Mesenchymal stem cell (in vitro differentiated cells and primary cell): ENCODE measurements around the gene CHCHD3.
A peak's percentile ranks its signal among the peaks of the same experiment; 100 is the strongest.

Experiments used
- DNase-seq: peaks from one replicate; pipeline ENCODE4 v3.0.0-alpha.2; 2013
- H2AFZ ChIP-seq: one replicate; pipeline ENCODE4 v1.6.1; 2013; ENCODE audit warnings: low read depth, mild to moderate bottlenecking, control low read depth, inconsistent platforms, low read length, moderate library complexity
- H2AK5ac ChIP-seq: 2 replicates; pipeline ENCODE4 v1.6.1; 2013; ENCODE audit warnings: low read length, moderate library complexity, mild to moderate bottlenecking, inconsistent platforms; ENCODE audit not compliant: severe bottlenecking
- H2BK120ac ChIP-seq: one replicate; pipeline ENCODE4 v1.6.1; 2013; ENCODE audit warnings: low read depth, mild to moderate bottlenecking, inconsistent platforms, low read length, moderate library complexity
- H2BK12ac ChIP-seq, 2 experiments: one replicate each; pipeline ENCODE4 v1.6.1; 2013; ENCODE audit warnings: inconsistent platforms in 2 of 2, low read length in 2 of 2, mild to moderate bottlenecking in 2 of 2, moderate library complexity in 2 of 2, control low read depth in 1 of 2
- H2BK15ac ChIP-seq: one replicate; pipeline ENCODE4 v1.6.1; 2013; ENCODE audit warnings: mild to moderate bottlenecking, low read depth, inconsistent platforms; ENCODE audit not compliant: poor library complexity, severe bottlenecking
- H2BK5ac ChIP-seq: 2 replicates; pipeline ENCODE4 v1.6.1; 2013; ENCODE audit warnings: low read depth, mild to moderate bottlenecking, low read length, control low read depth, inconsistent platforms; ENCODE audit not compliant: poor library complexity, severe bottlenecking
- H3K14ac ChIP-seq, 2 experiments: one replicate each; pipeline ENCODE4 v1.6.1; 2013; ENCODE audit warnings: inconsistent platforms in 2 of 2, low read length in 2 of 2, control low read depth in 1 of 2, mild to moderate bottlenecking in 1 of 2, moderate library complexity in 1 of 2
- H3K18ac ChIP-seq, 2 experiments: one replicate each; pipeline ENCODE4 v1.6.1; 2013; ENCODE audit warnings: inconsistent platforms in 2 of 2, low read length in 2 of 2, control low read depth in 1 of 2, low read depth in 1 of 2, mild to moderate bottlenecking in 1 of 2
- H3K23ac ChIP-seq, 2 experiments: one replicate each; pipeline ENCODE4 v1.6.1; 2013; ENCODE audit warnings: inconsistent platforms in 2 of 2, low read length in 2 of 2, mild to moderate bottlenecking in 2 of 2, moderate library complexity in 2 of 2, control low read depth in 1 of 2
- H3K27ac ChIP-seq: 2 replicates; pipeline ENCODE4 v1.5.1; 2013; ENCODE audit warnings: mild to moderate bottlenecking, moderate library complexity, low read length, control low read depth, inconsistent platforms; ENCODE audit not compliant: poor library complexity, severe bottlenecking
- H3K27me3 ChIP-seq, 2 experiments: 2 replicates each; pipeline versions ENCODE4 v1.6.1 to v1.7.0; 2013; ENCODE audit warnings: low read length in 2 of 2, mild to moderate bottlenecking in 2 of 2, moderate library complexity in 2 of 2, control low read depth in 1 of 2, inconsistent platforms in 1 of 2; ENCODE audit not compliant: control insufficient read depth in 1 of 2, insufficient read depth in 1 of 2
- H3K36me3 ChIP-seq, 2 experiments: 2 replicates each; pipeline versions ENCODE4 v1.6.1 to v1.7.0; 2013; ENCODE audit warnings: low read length in 2 of 2, control low read depth in 1 of 2, inconsistent platforms in 1 of 2, low read depth in 1 of 2, mild to moderate bottlenecking in 1 of 2; ENCODE audit not compliant: insufficient read depth in 2 of 2, control insufficient read depth in 1 of 2
- H3K4ac ChIP-seq, 2 experiments: one replicate each; pipeline ENCODE4 v1.6.1; 2013; ENCODE audit warnings: inconsistent platforms in 2 of 2, low read length in 2 of 2, mild to moderate bottlenecking in 2 of 2, moderate library complexity in 2 of 2, control low read depth in 1 of 2, low read depth in 1 of 2
- H3K4me1 ChIP-seq: 2 replicates; pipeline ENCODE4 v1.6.1; 2013; ENCODE audit warnings: low read depth, low read length, control low read depth; ENCODE audit not compliant: control insufficient read depth, insufficient read depth
- H3K4me2 ChIP-seq: 2 replicates; pipeline ENCODE4 v1.6.1; 2013; ENCODE audit warnings: low read length, mild to moderate bottlenecking, inconsistent platforms; ENCODE audit not compliant: poor library complexity, severe bottlenecking
- H3K4me3 ChIP-seq, 2 experiments: 2 replicates each; pipeline versions ENCODE4 v1.5.1 to v1.7.0; 2013; ENCODE audit warnings: low read length in 2 of 2, mild to moderate bottlenecking in 2 of 2, control low read depth in 1 of 2, low read depth in 1 of 2; ENCODE audit not compliant: insufficient read depth in 1 of 2
- H3K79me1 ChIP-seq: replicated peaks from 2 replicates; pipeline ENCODE4 v1.6.1; 2013; ENCODE audit warnings: mild to moderate bottlenecking, control low read depth, low read length, inconsistent platforms; ENCODE audit not compliant: poor library complexity, severe bottlenecking
- H3K9ac ChIP-seq: 2 replicates; pipeline ENCODE4 v1.7.0; 2013; ENCODE audit warnings: mild to moderate bottlenecking, low read length, moderate library complexity
- H3K9me3 ChIP-seq: 2 replicates; pipeline ENCODE4 v1.7.0; 2013; ENCODE audit warnings: mild to moderate bottlenecking, low read length; ENCODE audit not compliant: control insufficient read depth
- H4K8ac ChIP-seq: one replicate; pipeline ENCODE4 v1.6.1; 2013; ENCODE audit warnings: inconsistent platforms, mild to moderate bottlenecking, low read length, moderate library complexity
- H4K91ac ChIP-seq: one replicate; pipeline ENCODE4 v1.6.1; 2013; ENCODE audit warnings: mild to moderate bottlenecking, low read length, inconsistent platforms
- WGBS: methylation state at CpG from one replicate; pipeline ENCODE4 v1.1.7; 2013; ENCODE audit warnings: mixed read lengths; 5-methylcytosine and 5-hydroxymethylcytosine counted together

Gene CHCHD3

GRCh38 chr7:132799081-132799413 lies 282.8 kb downstream of the CHCHD3 start:
- no peak overlapping the region for H3K23ac ChIP-seq
- H2BK5ac ChIP-seq, result no peak overlapping the region
- H3K9ac ChIP-seq, result no peak overlapping the region
- H3K4me3 ChIP-seq, result no peak overlapping the region
- peaks cover 3 to 15% of the 10 kb centered on the region in 2 experiments for H3K36me3 ChIP-seq
- no peaks in the 10 kb centered on the region for H3K27me3 ChIP-seq
- H2AK5ac ChIP-seq, result no peak overlapping the region
- DNase-seq, result no peak
- H2BK12ac ChIP-seq, result no peak overlapping the region
- H4K8ac ChIP-seq, result no peak overlapping the region
- H3K4ac ChIP-seq, result no peak overlapping the region
- no peaks in the 10 kb centered on the region for H3K9me3 ChIP-seq
- H3K18ac ChIP-seq, result no peak overlapping the region
- no peak overlapping the region for H3K4me2 ChIP-seq
- H3K27ac ChIP-seq, result no peak overlapping the region
- no peak overlapping the region for H4K91ac ChIP-seq
- H2AFZ ChIP-seq, result no peak overlapping the region
- H3K79me1 ChIP-seq, result peaks cover 23% of the 10 kb centered on the region
- H3K4me1 ChIP-seq, result peaks cover 2% of the 10 kb centered on the region
- no peak overlapping the region for H2BK15ac ChIP-seq
- H2BK120ac ChIP-seq, result no peak overlapping the region
- no peak overlapping the region for H3K14ac ChIP-seq

- Histone ChIP-seq H3K27me3 (no peaks in the 10 kb centered on the region), H2BK5ac (no peak overlapping the region), H3K27ac (no peak overlapping the region), H3K4me2 (no peak overlapping the region), H3K36me3 (peaks cover 3 to 30% of the 10 kb centered on the region in 2 experiments), H3K79me1 (peaks cover 26% of the 10 kb centered on the region), H4K8ac (no peak overlapping the region), H3K23ac (no peak overlapping the region), H3K14ac (no peak overlapping the region), H2BK15ac (no peak overlapping the region), H3K4ac (no peak overlapping the region), H3K9me3 (no peaks in the 10 kb centered on the region), H2AK5ac (no peak overlapping the region), H2BK12ac (no peak overlapping the region), H3K4me1 (peaks cover 3% of the 10 kb centered on the region), H2BK120ac (no peak overlapping the region), H4K91ac (no peak overlapping the region), H3K4me3 (no peak overlapping the region), H2AFZ (no peak overlapping the region), H3K18ac (no peak overlapping the region), H3K9ac (no peak overlapping the region)
- WGBS, result 97% methylated on average over 3 of the region's 3 CpGs
- DNase-seq, result no peak
Observed at GRCh38 chr7:132797152-132797551, 284.7 kb downstream of the CHCHD3 start.

GRCh38 chr7:132793474-132793873 lies 288.4 kb downstream of the CHCHD3 start:
- H2BK120ac ChIP-seq, result no peak overlapping the region
- H2AK5ac ChIP-seq, result no peak overlapping the region
- H2BK5ac ChIP-seq, result no peak overlapping the region
- DNase-seq, result no peak
- no peak overlapping the region for H3K4me3 ChIP-seq
- H3K18ac ChIP-seq, result no peak overlapping the region
- H2AFZ ChIP-seq, result no peak overlapping the region
- H3K14ac ChIP-seq, result no peak overlapping the region
- 94% methylated on average over 2 of the region's 3 CpGs for WGBS
- H3K4ac ChIP-seq, result no peak overlapping the region
- no peaks in the 10 kb centered on the region for H3K9me3 ChIP-seq
- peaks cover 4% of the 10 kb centered on the region for H3K4me1 ChIP-seq
- no peaks in the 10 kb centered on the region for H3K27me3 ChIP-seq
- H4K8ac ChIP-seq, result no peak overlapping the region
- peaks cover 6 to 47% of the 10 kb centered on the region in 2 experiments for H3K36me3 ChIP-seq
- no peak overlapping the region for H4K91ac ChIP-seq
- H3K9ac ChIP-seq, result no peak overlapping the region
- peaks cover 24% of the 10 kb centered on the region for H3K79me1 ChIP-seq
- no peak overlapping the region for H2BK12ac ChIP-seq
- H3K27ac ChIP-seq, result no peak overlapping the region
- H2BK15ac ChIP-seq, result no peak overlapping the region
- no peak overlapping the region for H3K4me2 ChIP-seq
- no peak overlapping the region for H3K23ac ChIP-seq

- no peak overlapping the region for H4K91ac ChIP-seq
- H3K27me3 ChIP-seq, result no peaks in the 10 kb centered on the region
- no peak overlapping the region for H3K27ac ChIP-seq
- no peak overlapping the region for H3K9ac ChIP-seq
- H2BK5ac ChIP-seq, result no peak overlapping the region
- no peak overlapping the region for H2AFZ ChIP-seq
- peak overlapping the region; percentile 63 for H2AK5ac ChIP-seq
- H2BK120ac ChIP-seq, result no peak overlapping the region
- no peak overlapping the region for H3K18ac ChIP-seq
- peaks cover 4% of the 10 kb centered on the region for H3K4me1 ChIP-seq
- no peak overlapping the region for H3K23ac ChIP-seq
- H4K8ac ChIP-seq, result no peak overlapping the region
- no peak for DNase-seq
- H3K4me2 ChIP-seq, result no peak overlapping the region
- no peak overlapping the region for H3K4me3 ChIP-seq
- H3K36me3 ChIP-seq, result peaks cover 3 to 50% of the 10 kb centered on the region in 2 experiments
- H3K4ac ChIP-seq, result no peak overlapping the region
- H3K79me1 ChIP-seq, result peaks cover 20% of the 10 kb centered on the region
- H2BK12ac ChIP-seq, result no peak overlapping the region
- peaks cover 6% of the 10 kb centered on the region for H3K9me3 ChIP-seq
- no peak overlapping the region for H2BK15ac ChIP-seq
- WGBS, result 100% methylated on average over 1 of the region's 1 CpG
- H3K14ac ChIP-seq, result no peak overlapping the region
Observed at GRCh38 chr7:132791036-132791435, 290.9 kb downstream of the CHCHD3 start.
